Right lobe of liver (tissue), 6 donors: ENCODE data around the gene KCNJ4. TPM values are rescaled to one million over a fixed set of nuclear protein-coding genes. Genes with fewer than 3 reads are reported as not detected.
A peak's percentile ranks its signal among the peaks of the same experiment; 100 is the strongest.

Source experiments
- ATAC-seq, 4 donors: fragments of 200-7000 bp; cut with Tn5 transposase; one replicate each; pipeline ENCODE4 v1.9.1; 2020; ENCODE audit warnings: mild to moderate bottlenecking in 4 of 4, moderate library complexity in 4 of 4
- DNase-seq, 3 donors: peaks; one replicate each; pipeline ENCODE4 v3.0.0-alpha.2; 2020
- H3K27ac ChIP-seq, 3 donors: fragments of 200-600 bp; one replicate each; pipeline ENCODE4 v1.8.0; 2022
- H3K27me3 ChIP-seq, 2 donors: fragments of 200-600 bp; one replicate each; pipeline ENCODE4 v1.8.0; 2022
- H3K36me3 ChIP-seq, 4 donors: fragments of 200-600 bp; sonication (generic) in 1 of 4; one replicate each; pipeline versions ENCODE4 v1.5.1 to v1.8.0; 2017 to 2022; ENCODE audit warnings: control low read depth in 1 of 4
- H3K4me1 ChIP-seq, 4 donors: fragments of 200-600 bp; sonication (generic) in 1 of 4; one replicate each; pipeline versions ENCODE4 v1.5.1 to v1.8.0; 2017 to 2022; ENCODE audit warnings: control low read depth in 1 of 4
- H3K4me3 ChIP-seq, 3 donors: fragments of 200-600 bp; one replicate each; pipeline ENCODE4 v1.8.0; 2022
- H3K9me3 ChIP-seq, 4 donors: fragments of 200-600 bp; sonication (generic) in 1 of 4; one replicate each; pipeline versions ENCODE4 v1.5.1 to v1.8.0; 2017 to 2022; ENCODE audit warnings: control low read depth in 1 of 4
- POLR2A ChIP-seq: fragments of 450-650 bp; IDR thresholded peaks from one replicate; pipeline ENCODE4 v1.6.1; 2017; ENCODE audit warnings: antibody characterized with exemption, mild to moderate bottlenecking
- WGBS: methylation state at CpG from one replicate; pipeline ENCODE4 v1.1.6; 2018; ENCODE audit warnings: low coverage, low lambda C conversion rate; ENCODE audit not compliant: insufficient coverage; ENCODE audit errors: missing lambda C conversion rate; 5-methylcytosine and 5-hydroxymethylcytosine counted together
- intact Hi-C, 2 donors: fragments of 100-400 bp; cut with DNase I; formaldehyde crosslinking; loops; one replicate each; pipeline versions ENCODE4 v1.11.2 to v1.14.1; 2022
- total RNA-seq, 6 experiments: library from RNA; depleted of rRNA in 2 of 6; stranded (reverse); fragments of >200 nt in 2 of 6; fragmentation: NEBNext Ultra II Directional in 3 of 6; extraction: Animal tissue kit (Norgen Biotek cat#: 25700) in 3 of 6; gene quantifications; one replicate each; pipeline versions ENCODE4 v1.1.0 to v1.2.4, GENCODE V29; 2016 to 2023
- TF ChIP-seq, protein P1 (sequence below), 4 donors: fragments of 200-600 bp in 3 of 4; fragments of 450-650 bp in 1 of 4; IDR thresholded peaks; one replicate each; pipeline versions ENCODE4 v1.5.1 to v1.8.0; 2016 to 2022; ENCODE audit warnings: antibody characterized with exemption in 4 of 4, mild to moderate bottlenecking in 2 of 4
- donor health status: DM: no; HTN: yes; CAD: no.
- donor health status: DM: no; HTN: no; CAD: no.
- donor health status: DM: no; HTN: no; CAD: no.
- donor health status: DM: no; HTN: yes; CAD: no.
- donor health status: DM: no; HTN: yes; CAD: no.

Gene KCNJ4
- total RNA-seq, 6 experiments from 2014 or later, result not detected

DNA sequence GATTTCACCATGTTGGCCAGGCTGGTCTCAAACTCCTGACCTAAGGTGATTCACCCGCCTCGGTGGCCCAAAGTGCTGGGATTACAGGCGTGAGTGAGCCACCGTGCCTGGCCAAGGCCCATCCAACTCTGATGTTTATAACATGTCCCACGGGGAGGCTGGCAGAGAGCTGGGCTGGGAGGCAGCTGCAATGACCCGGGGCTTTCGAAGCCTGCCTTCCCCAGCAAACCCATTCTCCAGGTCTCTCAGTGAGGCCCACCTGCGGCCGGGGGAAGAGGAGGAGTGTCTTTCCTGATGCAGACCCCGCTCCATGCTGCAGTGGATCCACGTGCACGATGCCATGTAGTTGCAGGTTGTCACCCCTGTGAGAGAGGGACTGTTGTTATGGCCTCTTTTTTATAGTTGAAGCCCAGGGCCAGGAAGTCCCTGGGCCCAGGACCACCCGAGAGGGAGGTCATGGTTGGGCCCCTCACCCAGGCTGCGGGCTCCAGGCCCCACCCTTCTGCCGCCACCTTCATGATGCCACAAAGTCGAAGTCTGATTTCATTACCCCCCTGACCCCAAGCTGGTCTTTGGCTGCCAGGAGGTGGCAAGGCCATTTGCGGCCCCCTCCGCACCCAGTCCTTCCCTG, 38.3 kb downstream of the KCNJ4 start:
- no peak overlapping the region for H3K4me3 ChIP-seq
- H3K36me3 ChIP-seq, result no peaks in the 10 kb centered on the region
- intact Hi-C loops, result no loop called here
- no peak overlapping the region for H3K27ac ChIP-seq
- 0% methylated on average over 1 of the region's 18 CpGs for WGBS
- no peaks in the 10 kb centered on the region for H3K9me3 ChIP-seq
- ATAC-seq (no peak), DNase-seq (peak in 2 of 3 donors; percentile 41 to 42)
- H3K4me1 ChIP-seq, result peaks cover 0 to 17% (median 4%) of the 10 kb centered on the region in 4 donors
- no peaks in the 10 kb centered on the region for H3K27me3 ChIP-seq
- no peak for TF ChIP-seq POLR2A
- TF ChIP-seq, protein P1, sequence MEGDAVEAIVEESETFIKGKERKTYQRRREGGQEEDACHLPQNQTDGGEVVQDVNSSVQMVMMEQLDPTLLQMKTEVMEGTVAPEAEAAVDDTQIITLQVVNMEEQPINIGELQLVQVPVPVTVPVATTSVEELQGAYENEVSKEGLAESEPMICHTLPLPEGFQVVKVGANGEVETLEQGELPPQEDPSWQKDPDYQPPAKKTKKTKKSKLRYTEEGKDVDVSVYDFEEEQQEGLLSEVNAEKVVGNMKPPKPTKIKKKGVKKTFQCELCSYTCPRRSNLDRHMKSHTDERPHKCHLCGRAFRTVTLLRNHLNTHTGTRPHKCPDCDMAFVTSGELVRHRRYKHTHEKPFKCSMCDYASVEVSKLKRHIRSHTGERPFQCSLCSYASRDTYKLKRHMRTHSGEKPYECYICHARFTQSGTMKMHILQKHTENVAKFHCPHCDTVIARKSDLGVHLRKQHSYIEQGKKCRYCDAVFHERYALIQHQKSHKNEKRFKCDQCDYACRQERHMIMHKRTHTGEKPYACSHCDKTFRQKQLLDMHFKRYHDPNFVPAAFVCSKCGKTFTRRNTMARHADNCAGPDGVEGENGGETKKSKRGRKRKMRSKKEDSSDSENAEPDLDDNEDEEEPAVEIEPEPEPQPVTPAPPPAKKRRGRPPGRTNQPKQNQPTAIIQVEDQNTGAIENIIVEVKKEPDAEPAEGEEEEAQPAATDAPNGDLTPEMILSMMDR (IDR thresholded peaks at IDR 0.05), result no peak

DNA sequence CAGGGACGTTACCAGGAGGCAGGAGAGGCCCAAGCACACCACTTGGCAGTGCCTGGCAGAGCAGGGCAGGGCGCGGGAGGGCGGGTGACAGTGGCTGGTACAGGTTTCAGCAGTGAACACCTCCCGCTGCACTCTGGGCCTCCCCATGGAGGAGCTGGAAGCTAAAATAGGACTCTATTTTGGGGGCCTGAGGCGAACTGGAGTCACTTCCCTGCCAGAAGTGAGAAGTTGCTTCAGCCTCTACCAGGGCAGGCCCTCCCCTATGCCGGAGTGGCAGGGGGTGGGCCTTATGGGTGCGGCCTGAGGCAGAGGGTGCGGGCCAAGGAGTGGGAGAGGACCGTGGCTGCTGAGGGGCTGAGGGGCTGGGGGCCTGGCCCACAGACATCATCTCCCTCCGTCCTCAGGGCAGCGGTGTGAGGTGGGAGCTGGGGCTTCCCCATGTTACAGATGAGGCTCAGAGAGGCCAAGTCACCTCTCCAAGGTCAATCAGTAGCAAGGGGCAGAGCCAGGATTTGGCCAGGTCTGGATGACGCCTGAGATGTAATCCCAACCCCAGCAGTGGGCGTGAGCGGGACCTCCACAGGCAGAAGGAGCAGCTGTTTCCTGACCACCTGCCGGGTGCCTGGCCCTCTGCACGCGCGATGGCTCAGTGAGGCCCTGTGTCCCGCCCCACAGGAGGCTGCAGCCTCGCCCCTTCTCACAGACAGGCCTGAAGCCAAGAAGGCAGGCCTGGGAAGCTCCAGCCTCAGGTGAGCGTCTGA, 39.3 kb downstream of the KCNJ4 start:
- DNase-seq (peak in 2 of 3 donors; percentile 45 to 46), ATAC-seq (peak in 2 of 4 donors; percentile 16 to 22)
- peaks cover 0 to 8% (median 4%) of the 10 kb centered on the region in 4 donors for H3K4me1 ChIP-seq
- intact Hi-C loops, result no loop called here
- WGBS, result 79% methylated on average over 4 of the region's 22 CpGs
- TF ChIP-seq POLR2A, result no peak
- TF ChIP-seq, protein P1 (IDR thresholded peaks at IDR 0.05), result no peak
- no peak overlapping the region for H3K4me3 ChIP-seq
- H3K9me3 ChIP-seq, result no peaks in the 10 kb centered on the region
- H3K36me3 ChIP-seq, result no peaks in the 10 kb centered on the region
- no peak overlapping the region for H3K27ac ChIP-seq
- no peaks in the 10 kb centered on the region for H3K27me3 ChIP-seq

DNA sequence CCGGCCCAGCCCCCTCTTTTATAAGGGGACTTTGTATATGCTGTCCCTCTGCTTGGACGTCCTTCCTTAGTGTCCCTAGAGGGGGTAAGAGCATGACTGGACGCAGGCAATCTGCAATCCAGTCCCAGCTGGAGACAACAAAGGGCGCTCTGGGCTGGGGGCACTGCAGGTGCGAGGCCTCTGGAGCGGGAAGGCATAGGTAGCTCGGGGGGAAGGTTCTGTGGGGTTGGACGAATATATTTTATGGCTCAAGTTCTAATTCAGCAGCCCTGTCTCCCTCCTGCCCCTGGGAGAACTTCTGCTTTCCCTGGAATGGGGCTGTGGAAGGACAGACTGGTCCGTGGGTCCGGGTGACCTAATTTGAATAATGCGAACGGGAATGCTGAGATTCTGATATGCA, 40.0 kb downstream of the KCNJ4 start:
- 86% methylated on average over 6 of the region's 12 CpGs for WGBS
- H3K27ac ChIP-seq, result no peak overlapping the region
- ATAC-seq (no peak), DNase-seq (peak in 2 of 3 donors; percentile 15 to 28)
- H3K36me3 ChIP-seq, result no peaks in the 10 kb centered on the region
- intact Hi-C loops, result no loop called here
- TF ChIP-seq, protein P1 (IDR thresholded peaks at IDR 0.05), result no peak
- TF ChIP-seq POLR2A, result no peak
- H3K9me3 ChIP-seq, result no peaks in the 10 kb centered on the region
- H3K4me1 ChIP-seq, result peaks cover 0 to 8% (median 4%) of the 10 kb centered on the region in 4 donors
- H3K4me3 ChIP-seq, result no peak overlapping the region
- no peaks in the 10 kb centered on the region for H3K27me3 ChIP-seq

DNA sequence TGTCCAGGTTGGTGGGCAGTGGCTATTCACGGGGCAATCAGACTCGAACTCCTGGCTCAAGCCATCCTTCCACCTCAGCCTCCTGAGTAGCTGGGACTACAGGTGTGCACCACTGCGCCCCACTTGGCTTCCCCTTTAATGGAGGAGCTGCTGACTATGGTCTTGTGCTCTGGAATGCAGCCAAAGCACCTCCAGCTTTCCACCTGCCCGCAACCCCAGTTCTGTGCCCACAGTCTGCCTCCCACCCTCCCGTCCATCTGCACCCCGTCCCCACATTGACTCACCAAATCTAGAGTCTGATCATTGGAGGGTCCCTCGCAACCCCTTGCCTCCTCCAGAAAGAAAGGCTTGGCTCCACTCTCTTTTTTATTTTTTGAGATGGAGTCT, 41.0 kb downstream of the KCNJ4 start:
- 97% methylated on average over 4 of the region's 7 CpGs for WGBS
- no peaks in the 10 kb centered on the region for H3K27me3 ChIP-seq
- no peaks in the 10 kb centered on the region for H3K36me3 ChIP-seq
- no peaks in the 10 kb centered on the region for H3K9me3 ChIP-seq
- DNase-seq, result peak in 2 of 3 donors; percentile 24 to 39
- no peak for ATAC-seq
- intact Hi-C loops, result no loop called here
- peaks cover 0 to 8% (median 4%) of the 10 kb centered on the region in 4 donors for H3K4me1 ChIP-seq
- no peak for TF ChIP-seq POLR2A
- TF ChIP-seq, protein P1 (IDR thresholded peaks at IDR 0.05), result no peak
- H3K27ac ChIP-seq, result no peak overlapping the region
- H3K4me3 ChIP-seq, result no peak overlapping the region
